ENCODE measurements around the gene CXCL10.
A peak's percentile ranks its signal among the peaks of the same experiment; 100 is the strongest.
"Not testable (repeated sequence)": the region's sequence is repeated elsewhere in the genome, so short reads cannot be mapped to it uniquely, and the experiment has no call there.

CXCL10 gene

GRCh38 chr4:76000279-76000678 lies 23.0 kb downstream of the CXCL10 start:
- DNase-seq (ENCODE audit: insufficient read length, low spot score) (no peak), FAIRE-seq (peak; percentile 53)
- no peak for TF ChIP-seq CTCF (IDR thresholded peaks at IDR 0.05; ENCODE audit: insufficient read depth, missing control alignments)

GRCh38 chr4:75998525-75999147 lies 24.7 kb downstream of the CXCL10 start:
- not testable (repeated sequence) for DNase-seq (ENCODE audit: insufficient read length, low spot score)
- peak; percentile 98 for FAIRE-seq

- no peak for FAIRE-seq
- no peak for TF ChIP-seq CTCF (IDR thresholded peaks at IDR 0.05; ENCODE audit: insufficient read depth, missing control alignments)
- no peak for DNase-seq (ENCODE audit: insufficient read length, low spot score)
These were observed 25.4 kb downstream of the CXCL10 start for GRCh38 chr4:75997946-75998345.

- FAIRE-seq (no peak), DNase-seq (ENCODE audit: insufficient read length, low spot score) (no peak)
- TF ChIP-seq CTCF (IDR thresholded peaks at IDR 0.05; ENCODE audit: insufficient read depth, missing control alignments): no peak
These were observed 26.2 kb downstream of the CXCL10 start for GRCh38 chr4:75997081-75997480.

- TF ChIP-seq CTCF (IDR thresholded peaks at IDR 0.05; ENCODE audit: insufficient read depth, missing control alignments): peak; percentile 71
- DNase-seq (ENCODE audit: insufficient read length, low spot score) (no peak), FAIRE-seq (no peak)
These were observed 27.6 kb downstream of the CXCL10 start for GRCh38 chr4:75995727-75996126.

GRCh38 chr4:75992462-75992861 lies 30.8 kb downstream of the CXCL10 start:
- no peak for FAIRE-seq
- no peak for DNase-seq (ENCODE audit: insufficient read length, low spot score)
- no peak for TF ChIP-seq CTCF (IDR thresholded peaks at IDR 0.05; ENCODE audit: insufficient read depth, missing control alignments)

- TF ChIP-seq CTCF (IDR thresholded peaks at IDR 0.05; ENCODE audit: insufficient read depth, missing control alignments): no peak
- no peak for FAIRE-seq
- no peak for DNase-seq (ENCODE audit: insufficient read length, low spot score)
These were observed 33.3 kb downstream of the CXCL10 start for GRCh38 chr4:75989846-75990528.

Measured in D721Med (cell line).